Measurements from ENCODE around the gene POLQ.

DNA sequence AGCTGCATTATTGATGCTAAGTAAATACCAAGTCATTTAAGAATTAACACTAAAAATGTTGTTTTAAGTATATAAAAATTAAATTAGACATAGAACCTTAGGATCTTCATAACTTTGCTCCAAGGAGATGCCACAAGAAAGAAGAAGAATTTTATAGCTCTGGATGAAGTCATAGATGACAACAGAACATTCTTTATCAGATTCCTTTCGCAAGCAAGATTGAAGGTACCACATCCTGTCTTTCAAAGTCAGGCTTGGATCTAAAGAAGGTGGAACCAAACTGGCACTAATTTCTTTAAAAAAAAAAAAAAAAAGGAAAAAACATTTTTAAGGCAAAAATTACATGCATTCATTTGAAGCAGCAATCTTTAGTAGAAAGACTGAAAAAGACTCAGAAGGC, 62.5 kb downstream of the POLQ start:
- TF ChIP-seq, protein P1, sequence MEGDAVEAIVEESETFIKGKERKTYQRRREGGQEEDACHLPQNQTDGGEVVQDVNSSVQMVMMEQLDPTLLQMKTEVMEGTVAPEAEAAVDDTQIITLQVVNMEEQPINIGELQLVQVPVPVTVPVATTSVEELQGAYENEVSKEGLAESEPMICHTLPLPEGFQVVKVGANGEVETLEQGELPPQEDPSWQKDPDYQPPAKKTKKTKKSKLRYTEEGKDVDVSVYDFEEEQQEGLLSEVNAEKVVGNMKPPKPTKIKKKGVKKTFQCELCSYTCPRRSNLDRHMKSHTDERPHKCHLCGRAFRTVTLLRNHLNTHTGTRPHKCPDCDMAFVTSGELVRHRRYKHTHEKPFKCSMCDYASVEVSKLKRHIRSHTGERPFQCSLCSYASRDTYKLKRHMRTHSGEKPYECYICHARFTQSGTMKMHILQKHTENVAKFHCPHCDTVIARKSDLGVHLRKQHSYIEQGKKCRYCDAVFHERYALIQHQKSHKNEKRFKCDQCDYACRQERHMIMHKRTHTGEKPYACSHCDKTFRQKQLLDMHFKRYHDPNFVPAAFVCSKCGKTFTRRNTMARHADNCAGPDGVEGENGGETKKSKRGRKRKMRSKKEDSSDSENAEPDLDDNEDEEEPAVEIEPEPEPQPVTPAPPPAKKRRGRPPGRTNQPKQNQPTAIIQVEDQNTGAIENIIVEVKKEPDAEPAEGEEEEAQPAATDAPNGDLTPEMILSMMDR (IDR thresholded peaks at IDR 0.05), result no peak
- TF ChIP-seq POLR2A (IDR thresholded peaks at IDR 0.05), result no peak
